GM21576 (cell line): ENCODE measurements around the gene SLC25A34.

Experiments
- ATAC-seq: cut with Tn5 transposase; IDR thresholded peaks from one replicate; pipeline ENCODE4 v1.9.1; 2021; ENCODE audit warnings: mild to moderate bottlenecking, moderate library complexity; ENCODE audit not compliant: unreplicated experiment

Gene SLC25A34

DNA sequence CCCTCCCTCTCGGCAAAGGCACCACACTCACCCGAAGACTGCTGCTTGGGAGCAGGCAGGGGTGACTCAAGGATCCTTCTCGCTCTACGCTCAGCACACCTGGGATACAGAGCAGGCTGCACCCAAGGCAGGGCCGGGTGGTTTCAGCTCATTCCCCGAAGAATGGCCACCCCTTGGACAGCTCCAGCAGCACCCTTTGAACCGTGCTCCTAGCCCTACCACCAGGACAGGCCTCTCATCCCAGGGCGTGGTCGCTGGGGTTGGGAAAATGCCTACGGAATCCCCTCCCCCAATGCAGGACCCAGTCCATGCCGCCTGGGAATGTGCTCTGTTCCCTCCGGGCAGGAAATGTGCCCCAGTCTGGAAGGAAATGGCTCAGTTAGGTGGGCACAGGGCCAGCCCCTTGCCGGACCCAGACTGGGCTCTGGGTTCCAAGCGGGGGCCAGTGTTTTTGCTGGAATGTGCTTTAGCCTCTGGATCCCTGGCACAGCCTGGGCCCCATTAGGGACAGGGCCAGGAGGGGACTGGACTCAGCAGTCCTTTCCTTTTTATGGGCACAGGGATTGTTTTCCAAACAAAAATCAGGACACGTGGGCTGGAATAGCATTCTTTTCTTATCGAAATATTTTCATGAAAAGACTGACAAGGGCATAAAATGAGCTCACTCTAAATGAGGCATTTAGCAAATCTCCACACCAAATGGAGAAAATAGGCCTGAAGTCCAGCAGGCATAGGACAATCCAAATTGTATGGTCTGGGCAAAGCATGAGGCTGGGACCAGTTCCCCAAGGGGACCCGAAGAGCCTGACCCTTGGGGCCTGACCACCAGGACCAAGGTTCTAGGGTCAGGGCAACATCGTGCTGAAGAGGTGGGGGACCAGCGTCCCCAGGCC, 13.6 kb downstream of the SLC25A34 start:
- ATAC-seq: no peak

DNA sequence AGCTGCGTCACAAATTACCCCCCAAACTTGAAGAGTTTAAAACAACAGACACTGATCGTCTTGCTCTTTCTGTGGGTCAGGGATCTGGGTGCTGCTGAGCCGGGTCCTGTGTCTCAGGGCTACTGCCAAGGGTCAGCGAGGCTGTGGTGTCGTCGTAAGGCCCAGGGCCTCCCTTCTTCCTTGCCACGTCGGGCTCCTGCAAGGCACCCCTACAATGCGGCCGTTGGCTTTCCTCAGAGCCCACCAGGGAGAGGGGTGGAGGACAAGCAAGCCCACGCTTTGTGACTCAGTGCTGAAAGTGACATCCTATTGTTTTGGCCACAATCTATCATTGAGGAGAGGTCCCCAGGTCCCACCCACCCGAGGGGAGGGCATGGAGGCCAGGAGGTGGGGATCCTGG, 14.9 kb downstream of the SLC25A34 start:
- no peak for ATAC-seq

DNA sequence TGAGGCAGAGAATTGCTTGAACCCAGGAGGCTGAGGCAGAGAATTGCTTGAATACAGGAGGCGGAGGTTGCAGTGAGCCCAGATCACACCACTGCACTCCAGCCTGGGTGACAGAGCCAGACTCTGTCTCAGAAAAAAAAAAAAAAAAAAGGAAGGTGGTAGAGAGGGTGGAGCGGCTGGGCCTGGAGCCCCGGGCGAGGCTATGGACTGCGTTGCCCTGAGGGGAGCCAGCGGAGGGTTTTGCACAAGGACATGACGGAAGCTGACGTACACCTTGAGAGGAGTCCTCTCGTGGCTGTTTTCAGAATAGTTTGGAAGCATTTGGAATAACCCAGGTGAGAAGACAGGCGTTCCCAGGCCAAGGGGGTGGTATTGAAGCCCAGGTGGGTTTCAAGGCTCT, 15.7 kb downstream of the SLC25A34 start:
- no peak for ATAC-seq

DNA sequence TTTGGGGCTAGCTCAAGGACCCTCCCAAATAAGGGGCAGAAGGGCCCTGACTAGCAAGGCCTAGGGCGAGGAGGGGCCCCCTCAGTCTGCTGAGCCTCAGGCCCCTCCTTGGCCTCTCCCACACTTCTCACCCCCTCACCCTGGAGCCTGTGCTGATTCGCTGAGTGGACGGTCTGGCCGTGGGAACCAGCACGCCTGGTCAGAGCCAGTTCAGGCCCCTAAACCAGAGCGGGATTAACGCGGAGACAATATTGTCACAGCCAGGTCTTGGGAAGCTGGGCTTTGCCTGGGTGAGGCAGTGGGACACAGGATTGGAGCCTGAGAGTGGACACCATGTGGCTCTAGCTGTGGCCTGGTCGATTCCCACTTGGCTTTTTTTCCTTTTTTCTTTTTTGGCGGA, 17.7 kb downstream of the SLC25A34 start:
- no peak for ATAC-seq

DNA sequence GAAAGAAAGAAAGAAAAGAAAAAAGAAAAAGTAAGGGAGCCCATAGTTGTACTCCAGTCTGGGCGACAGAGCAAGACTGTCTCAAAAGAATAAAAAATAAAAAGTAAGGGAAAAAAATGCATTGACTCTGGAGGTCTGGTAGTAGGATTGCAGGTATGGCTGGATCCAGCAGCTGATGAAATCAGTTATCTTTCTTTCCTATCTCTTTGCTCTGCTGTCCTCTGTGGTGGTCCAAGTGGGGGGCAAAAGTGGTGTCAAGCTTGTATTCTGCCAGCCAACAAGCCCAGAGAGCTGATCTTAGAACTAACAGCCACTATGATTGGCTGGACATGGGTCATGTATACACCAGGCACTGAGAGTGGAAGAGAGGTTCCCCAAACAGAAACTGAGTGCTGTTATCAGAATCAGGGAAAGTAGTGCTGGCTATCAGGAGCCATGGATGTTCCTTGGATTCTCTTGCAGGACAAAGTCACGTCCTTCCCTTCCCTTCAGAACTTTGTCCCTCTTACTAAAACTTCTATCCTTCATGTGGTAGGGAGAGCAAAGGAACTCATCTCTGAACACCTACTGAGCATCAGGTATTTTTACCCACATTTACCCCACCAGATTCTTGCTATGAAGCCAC, 19.1 kb downstream of the SLC25A34 start:
- ATAC-seq: no peak

DNA sequence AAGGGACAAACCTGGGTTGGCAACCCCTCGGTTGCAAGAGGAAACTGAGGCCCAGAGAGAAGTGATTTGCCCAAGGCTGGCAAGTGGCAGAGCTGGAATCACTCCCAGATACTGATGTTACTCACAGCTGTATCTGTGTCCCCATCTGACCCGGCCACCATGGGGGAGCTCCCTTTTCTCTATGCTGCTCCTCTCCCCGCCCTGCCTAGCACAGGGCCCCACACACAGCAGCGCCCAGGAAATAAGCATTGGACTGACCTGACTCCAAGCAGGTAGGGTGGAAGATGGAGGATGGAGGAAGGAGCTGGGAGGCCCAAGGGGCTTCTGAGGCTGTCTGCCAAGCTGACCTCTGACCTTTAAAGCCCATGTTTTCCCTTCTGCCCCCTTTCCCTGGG, 19.6 kb downstream of the SLC25A34 start:
- ATAC-seq: no peak

GRCh38 chr1:15756143-15757015, 20.3 kb downstream of the SLC25A34 start:
- ATAC-seq: no peak

DNA sequence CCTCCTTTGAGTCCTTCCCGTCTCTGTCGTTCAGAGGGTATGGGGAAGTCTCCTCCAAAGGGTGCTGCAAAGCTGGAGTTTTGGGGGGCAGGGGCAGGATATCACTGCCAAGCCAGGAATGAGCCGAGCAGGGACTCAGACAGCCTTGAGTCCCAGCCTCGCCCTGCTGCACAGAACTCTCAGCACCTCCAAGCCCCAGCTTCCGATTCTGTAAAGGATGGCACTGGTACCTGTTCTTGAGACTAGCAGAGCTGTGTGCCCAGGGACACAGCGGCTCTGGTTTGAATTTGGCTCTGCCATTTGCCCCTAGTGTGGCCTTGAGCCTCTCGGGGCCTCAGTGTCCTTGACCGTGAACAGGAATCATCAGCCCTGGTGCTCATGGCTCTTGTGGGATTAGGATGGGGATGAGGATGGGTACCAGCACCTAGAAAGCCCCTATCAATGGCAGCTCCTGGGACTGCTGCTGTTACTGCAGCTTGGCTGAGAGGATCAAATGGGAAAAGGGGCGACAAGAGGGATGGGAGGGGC, 21.0 kb downstream of the SLC25A34 start:
- no peak for ATAC-seq

- ATAC-seq: no peak
Observed at GRCh38 chr1:15757575-15758342, 21.7 kb downstream of the SLC25A34 start.

DNA sequence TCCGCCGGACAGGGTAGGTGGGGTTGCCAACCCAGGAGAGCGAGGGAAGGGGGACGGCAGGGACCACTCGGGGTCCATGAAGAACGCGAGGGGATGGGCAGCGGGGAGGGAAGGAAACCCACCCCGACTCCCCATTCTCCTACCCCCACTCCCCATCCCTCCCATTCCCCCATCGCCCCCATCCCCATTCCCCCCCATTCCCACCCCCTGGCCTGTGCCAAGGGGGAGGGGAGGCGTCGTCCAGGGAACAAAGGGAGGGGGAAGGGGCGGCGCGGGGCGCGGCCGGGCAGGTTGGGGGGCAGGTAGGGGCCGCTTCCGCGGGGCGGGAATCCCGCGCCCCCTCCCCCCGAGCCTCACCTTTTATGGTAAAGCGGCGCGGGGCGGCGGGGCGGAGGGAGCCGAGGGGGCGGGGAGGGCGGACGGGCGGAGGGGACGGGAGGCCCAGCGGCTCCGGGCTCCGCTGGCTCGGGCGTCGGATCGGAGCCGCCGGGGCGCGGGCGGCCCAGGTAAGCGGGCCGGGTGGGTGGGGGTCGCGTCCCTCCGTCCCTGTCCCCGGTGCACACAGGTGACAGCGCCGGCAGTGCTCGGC, 22.4 kb downstream of the SLC25A34 start, which contains the start of gene FBLIM1:
TSS of gene FBLIM1 (plus strand) at position 453 of the 589 bp plus-strand sequence. CDS start 6,189 bp downstream, outside the sequence.
- ATAC-seq: no peak

GRCh38 chr1:15758953-15759661, 23.0 kb downstream of the SLC25A34 start:
- no peak for ATAC-seq

DNA sequence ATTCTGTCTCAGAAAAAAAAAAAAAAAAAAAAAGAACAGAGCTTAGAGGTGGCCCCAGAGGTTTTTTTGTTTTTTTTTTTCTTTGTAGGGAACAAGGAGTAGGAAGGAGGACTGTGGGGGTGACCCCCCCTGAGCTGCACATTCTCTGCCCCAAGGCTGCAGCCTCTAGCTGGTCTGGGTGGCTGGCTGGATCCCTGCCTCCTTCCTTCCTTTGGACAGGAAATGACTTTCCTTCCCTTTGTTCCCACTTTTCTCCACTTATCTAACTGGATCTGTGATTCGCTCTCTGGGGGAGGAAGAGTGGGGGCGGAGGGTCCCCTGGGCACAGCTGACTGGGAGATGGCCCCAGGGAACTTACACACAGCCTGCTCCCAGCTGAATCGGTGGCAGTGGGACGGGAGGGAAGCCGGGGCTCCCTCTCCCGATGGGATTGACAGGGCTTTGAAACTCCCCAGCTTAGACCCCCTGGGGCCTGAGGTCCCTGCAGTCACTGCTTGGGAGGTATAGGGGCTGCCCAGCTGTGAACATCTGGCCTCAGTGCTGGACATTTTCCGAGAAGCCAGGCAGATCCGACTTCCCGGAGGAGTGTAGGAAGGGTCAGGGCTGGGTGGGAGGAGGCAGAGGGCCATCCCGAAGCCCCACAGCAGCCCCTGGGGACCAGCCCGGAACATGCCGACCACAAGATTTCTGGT, 24.6 kb downstream of the SLC25A34 start:
- no peak for ATAC-seq

DNA sequence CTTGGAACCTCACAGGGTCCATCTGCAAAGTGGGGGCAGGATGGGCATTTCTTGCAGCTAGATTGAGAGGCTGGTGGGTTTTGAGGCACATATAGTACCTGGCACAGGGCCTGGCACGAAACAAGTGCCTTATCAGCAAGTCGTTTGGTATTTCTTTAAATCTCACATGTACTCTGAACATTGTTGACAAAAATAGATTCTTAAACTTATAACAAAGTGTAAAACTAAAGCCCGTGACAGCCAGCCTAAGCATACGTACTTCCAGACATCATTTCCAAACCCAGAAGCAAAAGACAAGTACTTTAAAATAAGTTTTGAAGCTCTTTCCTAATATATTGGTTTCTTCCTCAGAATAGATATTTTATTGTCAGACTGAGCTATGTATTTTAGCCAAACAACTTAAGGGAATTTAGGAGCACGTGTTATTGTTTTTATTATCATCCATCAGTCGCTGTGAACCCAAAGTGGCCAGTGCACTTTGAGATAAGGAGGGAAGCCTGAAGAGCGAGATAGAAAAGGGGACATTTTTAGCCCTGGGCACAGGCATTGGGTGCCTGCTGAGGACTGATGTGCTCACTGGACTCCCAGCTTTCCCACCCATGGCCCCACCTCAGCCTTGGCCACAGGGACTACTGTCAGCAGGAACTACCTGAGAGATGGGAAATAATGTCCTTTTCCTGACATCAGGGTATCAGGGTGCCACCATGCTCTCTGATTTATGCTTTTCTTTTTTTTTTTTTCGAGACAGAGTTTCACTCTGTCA, 25.5 kb downstream of the SLC25A34 start:
- ATAC-seq: no peak

GRCh38 chr1:15762546-15762945, 26.5 kb downstream of the SLC25A34 start:
- no peak for ATAC-seq

DNA sequence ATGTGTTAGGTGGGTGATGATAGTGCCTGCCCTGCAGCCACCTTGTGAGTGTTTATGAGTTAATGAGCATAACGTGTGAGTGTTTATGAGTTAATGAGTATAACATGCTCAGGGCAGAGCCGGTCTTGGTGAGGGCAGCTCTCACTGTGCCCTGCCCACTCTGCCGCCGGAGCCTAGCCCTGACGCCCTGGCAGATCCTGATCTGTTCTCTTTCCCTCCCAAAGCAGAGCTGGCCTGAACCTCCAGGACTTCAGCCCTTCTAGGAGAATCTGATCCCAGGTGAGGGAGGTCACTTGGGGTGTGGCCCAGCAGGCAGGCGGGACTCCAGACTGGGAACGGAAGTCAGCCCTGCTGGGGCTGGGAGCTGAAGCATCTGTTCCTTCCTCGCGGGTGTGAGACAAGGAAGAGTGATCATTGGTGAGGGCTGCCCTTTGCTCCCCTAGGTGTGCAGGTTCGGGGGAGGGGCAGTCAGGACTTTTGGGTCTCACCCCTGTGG, 28.3 kb downstream of the SLC25A34 start:
- no peak for ATAC-seq

GRCh38 chr1:15764890-15765289, 28.8 kb downstream of the SLC25A34 start:
- ATAC-seq: no peak

DNA sequence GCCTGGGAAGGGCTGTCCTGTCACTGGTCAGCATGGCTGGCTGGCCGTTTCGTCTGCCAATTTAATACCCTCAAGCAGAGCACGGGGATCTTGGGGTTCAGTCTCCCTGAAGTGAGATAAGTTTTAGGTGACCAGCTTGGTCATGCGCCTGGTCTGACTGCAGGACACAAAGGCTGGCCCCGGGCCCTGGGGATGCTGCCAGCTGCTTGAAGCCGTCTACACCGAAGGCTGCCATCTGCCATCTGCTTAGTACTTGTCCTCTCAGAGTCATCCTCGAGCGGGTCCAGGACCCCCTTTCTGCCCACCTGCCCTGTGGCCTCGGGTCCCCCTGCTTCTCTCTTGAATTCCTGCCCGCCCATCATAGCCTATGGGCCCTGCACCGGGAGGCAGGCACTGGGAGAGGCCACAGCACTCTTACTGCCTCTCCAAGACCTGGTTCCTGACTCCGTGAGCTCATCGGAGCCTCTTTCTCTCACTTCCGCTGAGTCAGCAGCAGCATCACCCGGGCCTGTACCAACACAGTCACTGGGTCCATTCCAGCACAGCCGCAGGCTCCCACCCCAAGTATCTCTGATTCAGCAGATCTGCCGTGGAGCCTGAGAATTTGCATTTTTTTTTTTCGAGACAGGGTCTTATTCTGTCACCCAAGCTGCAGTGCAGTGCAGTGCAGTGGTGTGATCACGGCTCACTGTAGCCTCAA, 29.6 kb downstream of the SLC25A34 start:
- no peak for ATAC-seq
